ENCODE measurements around the gene SKIC2. TPM values are rescaled to one million over a fixed set of nuclear protein-coding genes. Genes with fewer than 3 reads are reported as not detected.

The SKIC2 gene
- total and polyA plus RNA-seq, 2 donors (not counting 1 experiment from before 2014, with no cell fraction given): 21.6 to 58.0 TPM

GRCh38 chr6:31948306-31948705, 10.7 kb upstream of the SKIC2 start:
- Histone ChIP-seq H3K79me2 (ENCODE audit: control insufficient read depth, insufficient read depth, low read length) (no peaks in the 10 kb centered on the region), H3K9ac (ENCODE audit: insufficient read depth, low read length) (no peak overlapping the region), H2AFZ (ENCODE audit: low read length) (no peak overlapping the region), H3K4me2 (ENCODE audit: extremely low read depth, insufficient read depth, low read length) (no peak overlapping the region), H3K4me3 (replicated peaks in 1 of 4; ENCODE audit: control extremely low read depth in 1 of 4, insufficient read depth in 1 of 4, low read depth in 3 of 4, low read length in 4 of 4) (no peak overlapping the region), H3K27me3 (ENCODE audit: control insufficient read depth, insufficient read depth, low read length) (no peaks in the 10 kb centered on the region), H3K36me3 (ENCODE audit: control insufficient read depth, insufficient read depth, low read length) (peaks cover 9% of the 10 kb centered on the region), H4K20me1 (ENCODE audit: control insufficient read depth, extremely low read depth, insufficient read depth, low read length) (no peaks in the 10 kb centered on the region), H3K9me3 (ENCODE audit: control insufficient read depth, insufficient read depth, low read depth, low read length) (no peaks in the 10 kb centered on the region), H3K27ac (ENCODE audit: insufficient read depth, low read length) (no peak overlapping the region), H3K4me1 (ENCODE audit: control insufficient read depth, extremely low read depth, insufficient read depth, low read length) (peaks cover 12% of the 10 kb centered on the region)
- TF ChIP-seq EZH2 (IDR thresholded peaks at IDR 0.05; ENCODE audit: low read length, missing control alignments) (no peak), CTCF (conservative IDR thresholded peaks at IDR 0.05 in 1 of 2, IDR thresholded peaks at IDR 0.05 in 1 of 2; ENCODE audit: low read depth in 1 of 2, low read length in 2 of 2) (no peak)
- DNase-seq (ENCODE audit: low read depth in 2 of 2): no peak

GRCh38 chr6:31948753-31949413, 10.1 kb upstream of the SKIC2 start:
- H3K36me3 ChIP-seq (ENCODE audit: control insufficient read depth, insufficient read depth, low read length): peaks cover 9% of the 10 kb centered on the region
- H3K27me3 ChIP-seq (ENCODE audit: control insufficient read depth, insufficient read depth, low read length): no peaks in the 10 kb centered on the region
- H3K9ac ChIP-seq (ENCODE audit: insufficient read depth, low read length): no peak overlapping the region
- TF ChIP-seq CTCF (conservative IDR thresholded peaks at IDR 0.05 in 1 of 2, IDR thresholded peaks at IDR 0.05 in 1 of 2; ENCODE audit: low read depth in 1 of 2, low read length in 2 of 2): no peak
- no peak for TF ChIP-seq EZH2 (IDR thresholded peaks at IDR 0.05; ENCODE audit: low read length, missing control alignments)
- H3K4me1 ChIP-seq (ENCODE audit: control insufficient read depth, extremely low read depth, insufficient read depth, low read length): peaks cover 12% of the 10 kb centered on the region
- H2AFZ ChIP-seq (ENCODE audit: low read length): no peak overlapping the region
- no peak overlapping the region for H3K27ac ChIP-seq (ENCODE audit: insufficient read depth, low read length)
- no peak overlapping the region for H3K4me3 ChIP-seq (replicated peaks in 1 of 4; ENCODE audit: control extremely low read depth in 1 of 4, insufficient read depth in 1 of 4, low read depth in 3 of 4, low read length in 4 of 4)
- H3K79me2 ChIP-seq (ENCODE audit: control insufficient read depth, insufficient read depth, low read length): no peaks in the 10 kb centered on the region
- H4K20me1 ChIP-seq (ENCODE audit: control insufficient read depth, extremely low read depth, insufficient read depth, low read length): no peaks in the 10 kb centered on the region
- peak; percentile 21 to 22 for DNase-seq (ENCODE audit: low read depth in 2 of 2)
- no peaks in the 10 kb centered on the region for H3K9me3 ChIP-seq (ENCODE audit: control insufficient read depth, insufficient read depth, low read depth, low read length)
- no peak overlapping the region for H3K4me2 ChIP-seq (ENCODE audit: extremely low read depth, insufficient read depth, low read length)

GRCh38 chr6:31949926-31950548, 8.9 kb upstream of the SKIC2 start:
- H3K4me2 ChIP-seq (ENCODE audit: extremely low read depth, insufficient read depth, low read length): no peak overlapping the region
- H3K36me3 ChIP-seq (ENCODE audit: control insufficient read depth, insufficient read depth, low read length): peaks cover 20% of the 10 kb centered on the region
- H3K4me3 ChIP-seq (replicated peaks in 1 of 4; ENCODE audit: control extremely low read depth in 1 of 4, insufficient read depth in 1 of 4, low read depth in 3 of 4, low read length in 4 of 4): no peak overlapping the region
- no peak overlapping the region for H2AFZ ChIP-seq (ENCODE audit: low read length)
- no peaks in the 10 kb centered on the region for H3K9me3 ChIP-seq (ENCODE audit: control insufficient read depth, insufficient read depth, low read depth, low read length)
- peaks cover 9% of the 10 kb centered on the region for H3K4me1 ChIP-seq (ENCODE audit: control insufficient read depth, extremely low read depth, insufficient read depth, low read length)
- no peak for DNase-seq (ENCODE audit: low read depth in 2 of 2)
- no peaks in the 10 kb centered on the region for H3K79me2 ChIP-seq (ENCODE audit: control insufficient read depth, insufficient read depth, low read length)
- H4K20me1 ChIP-seq (ENCODE audit: control insufficient read depth, extremely low read depth, insufficient read depth, low read length): no peaks in the 10 kb centered on the region
- no peak overlapping the region for H3K27ac ChIP-seq (ENCODE audit: insufficient read depth, low read length)
- H3K9ac ChIP-seq (ENCODE audit: insufficient read depth, low read length): no peak overlapping the region
- no peaks in the 10 kb centered on the region for H3K27me3 ChIP-seq (ENCODE audit: control insufficient read depth, insufficient read depth, low read length)
- no peak for TF ChIP-seq CTCF (conservative IDR thresholded peaks at IDR 0.05 in 1 of 2, IDR thresholded peaks at IDR 0.05 in 1 of 2; ENCODE audit: low read depth in 1 of 2, low read length in 2 of 2)
- TF ChIP-seq EZH2 (IDR thresholded peaks at IDR 0.05; ENCODE audit: low read length, missing control alignments): no peak

All from fibroblast of lung (primary cell).